SK-MEL-5 (cell line): Measurements from ENCODE around the gene FTO. TPM values are rescaled to one million over a fixed set of nuclear protein-coding genes. Genes with fewer than 3 reads are reported as not detected.
"Not testable (repeated sequence)": the region's sequence is repeated elsewhere in the genome, so short reads cannot be mapped to it uniquely, and the experiment has no call there.

ENCODE experiments used
- DNase-seq: peaks from one replicate; pipeline ENCODE4 v3.0.0-alpha.2; 2016; ENCODE audit warnings: low read depth, low spot score
- in situ Hi-C: cut with HindIII; loops from 2 replicates; pipeline ENCODE4 v1.10.0; 2016; ENCODE audit warnings: low sequenced_read_pairs, high pct_unique_total_duplicates, low pct_unique_long_range_greater_than_20kb
- total RNA-seq: library from RNA; depleted of rRNA; stranded (reverse); fragments of >200 nt; shearing (Covaris generic); gene quantifications from 2 replicates; pipeline ENCODE4 v1.2.3, GENCODE V29; 2014

Gene FTO
- total RNA-seq, 1 experiment from 2014 or later: 58.2 TPM

DNA sequence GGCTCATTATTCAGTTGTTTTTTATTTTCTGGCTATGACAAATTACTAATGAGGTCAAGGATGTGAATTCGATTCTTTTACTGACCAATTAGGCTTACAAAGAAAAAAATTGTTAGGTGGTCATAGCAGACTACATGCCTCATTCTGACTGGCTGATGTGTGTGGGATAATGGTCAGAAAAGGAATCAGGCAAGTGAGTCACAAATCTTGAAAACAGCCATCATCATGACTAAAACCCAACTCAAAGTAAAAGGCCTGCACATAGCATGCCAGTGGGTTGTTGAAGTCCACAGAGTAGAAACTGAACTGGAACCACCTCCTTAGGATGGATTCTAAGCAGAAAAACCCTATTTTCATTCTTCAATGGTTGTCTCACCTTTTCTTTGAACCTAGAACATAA is 8.9 kb upstream of the FTO start:
- in situ Hi-C loops: no loop called here
- no peak for DNase-seq

DNA sequence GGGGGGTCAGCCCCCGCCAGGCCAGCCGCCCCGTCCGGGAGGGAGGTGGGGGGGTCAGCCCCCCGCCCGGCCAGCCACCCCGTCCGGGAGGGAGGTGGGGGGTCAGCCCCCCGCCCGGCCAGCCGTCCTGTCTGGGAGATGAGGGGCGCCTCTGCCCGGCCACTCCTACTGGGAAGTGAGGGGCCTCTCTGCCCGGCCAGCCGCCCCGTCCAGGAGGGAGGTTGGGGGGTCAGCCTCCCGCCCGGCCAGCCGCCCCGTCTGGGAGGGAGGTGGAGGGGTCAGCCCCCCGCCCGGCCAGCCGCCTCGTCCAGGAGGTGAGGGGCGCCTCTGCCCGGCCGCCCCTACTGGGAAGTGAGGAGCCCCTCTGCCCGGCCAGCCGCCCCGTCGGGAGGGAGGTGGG is 5.7 kb upstream of the FTO start:
- in situ Hi-C loops, DNase-seq: not testable (repeated sequence)

DNA sequence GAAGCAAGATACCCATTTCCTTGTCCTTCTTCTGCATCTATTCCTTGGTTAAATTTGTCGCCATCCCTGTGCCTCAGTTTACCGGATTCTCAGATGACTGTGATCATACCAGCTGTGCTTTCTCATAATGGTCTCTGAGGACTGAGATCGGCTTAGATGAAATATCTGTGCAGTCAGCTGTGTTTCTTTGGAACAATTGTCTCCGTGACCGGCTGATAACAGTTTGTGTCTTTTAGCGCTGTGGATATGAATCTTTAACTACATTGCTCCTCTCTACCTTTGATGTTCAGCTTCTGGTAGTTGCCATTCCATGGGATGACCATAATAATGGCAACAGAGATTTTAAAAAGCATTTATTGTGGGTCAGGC is 473 bp downstream of the FTO start:
- in situ Hi-C loops: no loop called here
- no peak for DNase-seq

DNA sequence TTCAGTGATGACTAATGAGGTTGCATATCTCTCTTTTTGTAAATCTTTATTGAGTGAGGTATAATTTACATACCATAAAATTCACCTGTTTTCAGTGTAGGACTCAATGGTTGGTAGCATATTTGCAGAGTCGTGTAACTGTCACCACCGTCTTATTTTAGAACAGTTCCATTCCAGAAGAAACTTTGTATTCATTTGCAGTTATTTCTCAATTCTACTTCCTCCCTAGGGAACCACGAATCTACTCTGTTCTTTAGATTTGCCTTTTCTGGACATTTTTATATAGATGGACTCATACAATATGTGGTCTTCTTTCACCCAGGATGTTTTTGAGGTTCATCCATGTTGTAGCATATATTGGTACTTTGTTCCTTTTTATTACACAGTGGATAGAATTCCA is 3.7 kb downstream of the FTO start:
- in situ Hi-C loops: no loop called here
- DNase-seq: no peak

DNA sequence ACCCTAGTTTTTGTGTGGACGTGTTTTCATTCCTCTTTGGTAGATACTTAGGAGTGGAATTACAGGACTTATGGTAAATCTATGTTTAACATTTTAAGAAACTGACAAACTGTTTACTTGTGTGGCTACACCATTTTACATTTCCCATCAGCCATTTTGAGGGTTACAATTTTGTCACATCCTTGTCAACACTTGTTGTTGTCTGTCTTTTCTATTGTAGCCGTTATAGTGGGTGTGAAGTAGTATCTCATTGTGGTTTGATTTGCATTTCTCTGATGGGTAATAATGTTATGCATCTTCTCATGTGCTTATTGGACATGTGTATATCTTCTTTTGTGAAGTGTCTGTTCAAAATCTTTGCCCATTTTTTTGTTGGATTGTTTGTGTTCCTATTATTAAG is 4.5 kb downstream of the FTO start:
- in situ Hi-C loops: no loop called here

DNA sequence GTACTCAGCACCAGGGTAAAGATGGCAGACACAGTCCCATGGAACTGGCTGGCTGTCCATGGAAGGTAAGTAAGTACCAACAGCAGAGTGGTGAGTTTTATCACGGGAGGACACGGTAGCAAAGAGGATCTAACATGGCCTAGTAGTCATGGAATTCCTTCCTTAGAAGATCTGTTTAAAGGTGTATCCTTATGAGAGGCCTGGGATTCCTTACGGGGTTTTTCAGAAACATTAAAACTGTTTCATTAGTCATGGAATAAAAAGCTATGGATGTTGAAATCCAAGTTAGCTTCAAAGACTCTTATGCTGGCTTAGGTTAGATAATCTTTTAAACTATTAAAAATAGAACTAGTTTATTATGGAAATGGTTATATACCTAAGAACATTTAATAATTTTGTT is 7.4 kb downstream of the FTO start:
- in situ Hi-C loops: no loop called here
- DNase-seq: no peak

More for the DNA sequence above, 4.5 kb downstream of the FTO start:
- no peak for DNase-seq

DNA sequence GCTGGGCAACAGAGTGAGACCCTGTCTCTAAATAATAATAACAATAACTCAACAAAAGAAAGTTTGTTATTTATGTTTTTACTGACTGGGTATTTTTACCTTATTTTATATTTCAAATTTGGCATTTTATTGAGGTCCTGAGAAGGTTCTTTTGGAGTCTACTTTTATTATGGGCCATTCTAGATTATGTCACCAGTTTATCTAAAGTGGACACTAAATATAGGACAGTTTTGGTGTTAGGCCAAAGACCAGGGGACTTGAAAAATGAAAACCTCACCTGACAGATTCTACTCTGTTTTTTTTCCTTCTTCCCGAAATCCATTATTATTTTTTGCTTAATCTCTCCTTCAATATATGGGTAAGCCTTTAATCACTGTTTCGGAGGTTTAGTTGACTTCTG is 8.1 kb downstream of the FTO start:
- in situ Hi-C loops: no loop called here
- DNase-seq: no peak

DNA sequence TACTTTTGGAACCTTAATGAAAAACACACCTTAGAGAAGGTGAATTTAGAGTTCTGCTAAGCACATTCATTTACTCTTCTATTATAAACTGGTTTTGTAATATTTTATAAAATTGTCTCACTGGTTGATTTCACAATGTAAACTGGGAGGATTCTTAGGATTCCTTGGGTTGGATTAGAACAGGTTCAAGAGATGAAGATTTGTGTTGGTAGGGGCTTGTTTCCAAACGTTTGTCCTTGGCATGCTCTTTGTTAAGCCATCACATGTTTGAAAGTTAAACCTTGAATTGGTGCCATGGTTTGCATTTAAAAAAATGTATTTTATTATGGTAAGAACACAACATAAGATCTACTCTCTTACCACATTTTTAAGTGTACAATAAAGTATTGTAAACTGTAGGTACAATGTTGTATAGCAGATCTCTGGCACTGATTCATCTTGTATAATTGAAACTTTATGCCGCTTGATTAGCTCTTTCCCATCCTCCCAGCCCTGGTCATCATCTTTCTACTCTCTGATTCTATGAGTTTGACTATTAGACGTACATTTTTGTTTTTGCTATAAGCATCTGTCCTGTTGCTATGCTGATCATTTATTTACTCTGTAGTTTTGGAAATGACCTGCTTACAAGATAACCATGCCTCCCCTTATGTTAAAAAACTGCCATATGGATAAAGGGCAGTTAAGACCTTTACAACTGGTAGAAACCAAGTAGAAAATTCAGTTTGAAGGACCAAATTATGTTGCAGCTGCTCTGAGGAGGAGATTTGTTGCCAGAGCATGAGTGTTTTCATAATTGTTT is 9.6 kb downstream of the FTO start:
- in situ Hi-C loops: no loop called here
- DNase-seq: no peak

DNA sequence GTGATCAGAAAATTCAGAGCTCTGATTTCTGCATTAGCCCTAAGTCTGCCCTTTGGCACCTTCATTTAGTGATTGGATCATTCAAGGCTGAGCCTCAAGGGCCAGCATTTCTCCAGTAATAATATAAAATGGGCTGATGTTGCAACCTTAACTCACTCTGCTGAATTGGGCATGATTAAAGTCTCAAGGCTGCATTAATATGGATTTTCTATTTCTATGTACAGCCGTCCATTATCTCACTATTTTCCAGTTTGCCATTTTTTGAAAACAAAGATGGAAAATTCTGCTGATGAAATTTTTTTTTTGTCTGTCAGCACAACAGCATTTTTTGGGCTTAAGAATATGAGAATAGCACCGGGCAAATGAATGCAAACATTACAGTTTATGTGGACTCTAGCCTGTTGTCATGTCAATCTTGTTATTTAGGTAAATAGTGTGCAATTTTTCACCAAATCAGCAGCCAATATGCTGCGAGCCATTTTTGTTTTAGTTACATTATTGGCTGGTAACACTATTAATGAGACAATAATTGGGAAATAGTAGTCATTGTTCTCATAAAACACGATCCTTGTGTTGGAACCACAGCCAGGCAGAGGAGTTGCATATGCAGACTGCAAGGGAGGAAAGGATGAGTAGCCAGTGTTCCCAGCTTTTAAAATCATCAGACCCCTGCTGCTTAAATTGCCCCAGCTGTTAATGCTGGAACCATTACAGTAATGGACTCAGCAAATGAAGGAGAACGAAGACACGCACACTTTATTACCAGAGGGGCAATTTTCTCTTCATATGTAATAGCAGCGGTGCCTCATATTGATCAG is 10.5 kb downstream of the FTO start:
- in situ Hi-C loops: no loop called here
- no peak for DNase-seq

DNA sequence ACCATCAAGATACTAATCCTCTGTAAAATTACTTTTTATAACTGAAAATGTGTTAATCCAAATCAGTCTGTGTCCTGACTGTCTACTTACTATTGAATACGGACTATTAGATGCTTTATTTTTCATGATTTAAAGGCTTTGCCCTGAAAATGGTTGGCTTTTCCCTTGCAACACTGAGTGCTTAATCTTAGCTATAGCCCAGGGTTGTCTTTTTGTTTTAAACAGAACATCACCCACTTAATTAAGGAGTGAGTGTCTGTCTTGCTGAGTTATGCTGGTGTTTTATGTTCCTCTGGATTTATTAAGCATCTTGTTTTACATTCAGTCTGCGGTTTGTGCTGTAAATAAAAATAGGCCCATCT is 11.0 kb downstream of the FTO start:
- DNase-seq: no peak
- in situ Hi-C loops: no loop called here

DNA sequence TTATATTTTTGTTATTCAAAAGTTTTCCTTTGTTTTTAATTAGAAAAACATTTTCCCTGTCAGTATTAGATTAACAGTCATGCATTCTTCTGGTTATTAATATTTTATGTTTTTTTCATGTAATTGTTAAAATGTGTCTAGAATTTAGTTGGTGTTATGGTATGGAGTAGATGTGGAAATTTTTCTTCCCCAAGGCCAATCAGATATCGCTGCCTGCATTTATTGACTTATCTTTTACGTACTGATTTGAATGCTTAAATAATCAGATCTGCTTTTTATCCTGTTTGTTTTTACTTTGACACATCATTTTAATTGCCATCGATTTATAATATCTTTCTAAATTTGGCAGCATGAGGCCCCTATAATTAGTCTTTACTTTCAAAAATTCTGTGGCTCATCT is 13.6 kb downstream of the FTO start:
- in situ Hi-C loops: no loop called here
- DNase-seq: no peak

DNA sequence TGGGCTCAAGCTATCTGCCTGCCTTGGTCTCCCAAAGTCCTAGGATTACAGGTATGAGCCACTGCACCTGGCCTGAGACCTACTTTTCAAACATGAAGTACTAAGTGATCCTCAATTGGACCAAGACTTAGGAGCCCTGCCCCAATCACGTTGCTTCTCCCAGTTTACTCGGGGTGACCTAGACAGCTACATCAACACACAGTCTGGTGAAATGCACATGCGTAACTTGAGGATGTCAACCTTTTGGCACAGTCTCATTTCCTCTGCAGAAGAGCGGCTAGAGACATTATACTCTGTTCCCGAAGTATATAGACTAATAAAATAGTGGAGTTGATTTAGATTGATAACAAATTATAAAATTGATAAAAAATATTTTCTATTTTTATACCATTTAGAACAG is 17.1 kb downstream of the FTO start:
- DNase-seq: no peak
- in situ Hi-C loops: no loop called here

DNA sequence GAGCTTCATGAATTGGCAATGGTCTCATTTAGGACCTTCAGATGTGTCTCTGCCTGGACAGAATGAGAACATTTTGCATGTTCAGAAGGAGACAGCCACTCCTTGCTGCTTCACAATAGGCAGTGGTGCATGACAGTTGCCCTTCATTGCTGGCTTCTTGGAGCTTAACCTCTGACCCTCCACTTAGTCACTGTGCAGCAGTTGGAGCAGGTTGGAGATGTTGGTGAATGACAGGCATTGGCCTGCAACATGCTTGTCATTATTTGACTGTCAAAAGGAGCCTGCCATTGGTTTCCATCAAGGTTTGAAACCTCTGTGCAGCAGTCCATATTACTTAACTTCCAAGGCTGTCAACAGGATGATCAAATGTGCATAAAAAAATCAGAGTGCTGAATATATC is 22.7 kb downstream of the FTO start:
- no peak for DNase-seq
- in situ Hi-C loops: no loop called here

DNA sequence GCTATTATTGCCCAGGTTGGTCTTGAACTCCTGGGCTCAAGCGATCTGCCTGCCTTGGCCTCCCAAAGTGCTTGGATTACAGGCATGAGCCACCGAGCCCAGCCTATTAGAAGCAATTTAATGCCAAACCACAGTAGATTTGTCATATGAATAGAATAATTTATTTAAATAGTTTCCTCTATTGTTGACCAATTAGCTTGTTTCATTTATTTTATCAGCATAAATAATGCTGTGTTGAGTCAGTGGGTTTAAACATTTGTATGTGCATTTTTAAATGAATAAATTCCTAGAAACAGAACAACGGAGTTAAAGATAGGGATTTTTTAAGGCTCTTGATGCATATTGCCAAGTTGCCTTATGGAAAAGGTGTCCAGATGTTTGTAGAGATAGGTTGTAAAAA is 26.7 kb downstream of the FTO start:
- no peak for DNase-seq
- in situ Hi-C loops: no loop called here

DNA sequence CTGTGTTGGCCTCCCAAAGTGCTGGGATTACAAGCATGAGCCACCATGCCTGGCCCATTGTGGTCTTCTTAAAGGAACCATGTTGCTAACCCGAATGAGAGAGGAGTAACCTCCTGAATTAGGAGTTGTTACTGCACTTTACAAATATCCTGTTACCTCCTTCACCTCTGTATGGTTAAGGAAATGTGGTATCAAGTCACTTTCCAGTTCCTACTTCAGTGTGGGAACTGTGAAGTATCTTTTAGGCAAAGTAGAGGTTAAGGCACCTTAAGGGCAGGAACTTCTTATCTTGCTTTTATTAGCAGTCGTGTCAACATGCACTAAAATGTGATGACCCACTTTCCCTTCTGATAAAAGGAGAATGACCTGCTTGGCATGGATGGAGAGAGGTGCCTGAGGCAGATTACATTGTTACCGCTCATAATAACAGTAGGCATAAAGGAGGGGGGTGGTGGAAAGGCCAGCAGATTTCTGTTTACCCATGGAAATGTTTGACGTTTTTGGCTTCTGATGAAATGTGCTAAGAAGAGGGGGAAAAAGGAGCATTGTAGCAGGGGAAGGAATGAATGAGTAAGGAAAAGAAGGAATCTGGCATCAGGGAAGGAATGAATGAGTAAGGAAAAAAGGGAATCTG is 28.5 kb downstream of the FTO start:
- in situ Hi-C loops: no loop called here
- DNase-seq: no peak

DNA sequence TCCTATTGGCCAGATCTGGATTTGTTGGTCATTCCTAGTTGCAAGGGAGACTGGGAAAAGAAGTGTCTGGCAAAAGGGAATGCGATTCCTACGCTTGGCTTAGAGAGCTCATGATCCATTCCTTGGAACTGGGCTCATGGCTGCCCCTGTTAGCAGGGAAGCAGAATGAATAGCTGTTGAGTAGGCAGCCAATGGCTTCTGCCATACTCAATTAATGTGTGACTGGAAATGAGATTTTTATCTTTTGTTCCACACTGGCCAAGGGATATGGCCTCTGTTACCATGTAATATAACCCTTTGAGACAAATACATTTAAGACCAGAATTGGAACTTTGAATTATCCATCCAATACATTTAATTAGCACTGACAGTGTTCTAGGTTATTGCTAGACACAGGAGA is 31.0 kb downstream of the FTO start:
- in situ Hi-C loops: no loop called here
- DNase-seq: no peak

DNA sequence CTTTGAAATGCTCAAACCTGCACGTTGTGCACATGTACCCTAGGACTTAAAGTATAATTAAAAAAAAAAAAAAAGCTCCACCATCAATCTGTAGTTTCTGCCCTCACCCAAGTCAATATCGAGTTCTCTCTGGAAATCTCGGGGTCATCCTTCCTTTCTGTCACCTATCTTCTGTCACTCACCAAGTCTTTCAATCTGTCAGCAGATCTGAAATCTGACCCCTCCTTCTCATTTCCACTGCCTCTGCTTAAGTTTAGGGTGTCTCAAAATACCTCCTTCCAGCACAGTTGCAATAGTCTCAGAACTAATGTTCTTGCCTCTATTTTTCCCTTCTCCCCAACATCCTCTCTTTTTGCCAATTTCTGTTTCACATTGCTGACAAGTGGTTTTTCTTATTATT is 32.3 kb downstream of the FTO start:
- in situ Hi-C loops: no loop called here
- no peak for DNase-seq

DNA sequence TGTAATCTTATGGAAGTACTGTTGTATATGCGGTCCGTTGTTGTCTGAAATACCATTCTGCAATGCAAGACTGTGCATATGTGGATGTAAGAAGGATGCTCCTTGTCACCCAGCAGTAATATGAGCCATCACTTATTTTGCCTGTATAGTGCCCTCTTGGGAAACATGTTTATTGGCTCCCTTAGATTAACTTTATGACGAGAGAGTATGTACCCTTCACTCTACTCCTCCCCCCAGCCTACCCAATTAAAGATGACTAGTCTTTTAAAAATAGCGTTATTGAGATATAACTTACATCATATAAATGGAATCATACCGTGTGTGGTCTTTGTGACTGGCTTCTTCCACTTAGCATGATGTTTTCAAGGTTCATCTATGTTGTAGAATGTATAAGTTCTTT is 33.6 kb downstream of the FTO start:
- no peak for DNase-seq
- in situ Hi-C loops: no loop called here

DNA sequence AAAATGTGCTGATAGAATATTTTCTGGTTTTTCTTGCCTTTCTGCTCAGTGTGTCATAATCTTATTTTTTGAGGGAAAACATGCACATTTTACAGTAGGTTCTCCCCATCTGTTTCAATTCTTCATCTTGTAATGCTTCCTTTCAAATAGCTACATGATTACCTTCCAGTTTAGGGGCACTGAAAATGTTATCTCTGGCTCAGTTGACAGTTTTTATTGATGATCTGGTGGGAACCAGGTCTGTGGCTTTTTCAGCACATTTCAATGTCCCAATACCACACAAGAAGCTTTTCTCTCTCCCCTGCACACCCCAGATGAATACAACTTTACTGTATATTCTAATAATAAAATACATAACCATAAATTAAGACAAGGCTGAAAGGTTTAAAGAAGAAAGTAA is 36.5 kb downstream of the FTO start:
- no peak for DNase-seq

More for the DNA sequence above, 36.5 kb downstream of the FTO start:
- in situ Hi-C loops: no loop called here
